Spleen (tissue), 7 donors: ENCODE results near the gene SHOC2.
"Not testable (repeated sequence)": the region's sequence is repeated elsewhere in the genome, so short reads cannot be mapped to it uniquely, and the experiment has no call there.

Experiments used
- CTCF ChIP-seq, 11 experiments: fragments of 200-600 bp in 7 of 11; fragments of 450-650 bp in 4 of 11; sonication (generic) in 4 of 11; IDR thresholded peaks in 8 of 11; conservative IDR thresholded peaks in 3 of 11; 1 replicate in 7 of 11; 2 replicates in 4 of 11; pipeline versions ENCODE4 v1.4.0 to v1.8.0; 2016 to 2021; ENCODE audit warnings: antibody characterized with exemption in 11 of 11, inconsistent platforms in 4 of 11, mild to moderate bottlenecking in 1 of 11
- POLR2AphosphoS5 ChIP-seq, 3 donors: sonication (generic); formaldehyde crosslinking; IDR thresholded peaks; one replicate each; pipeline ENCODE4 v1.5.1; 2017; ENCODE audit warnings: antibody characterized with exemption in 3 of 3
- donor health status: DM: no; HTN: no; CAD: no; lungs with moderate emphysema.
- donor health status: DM: no; HTN: no; CAD: no.
- donor health status: DM: no; HTN: no; CAD: no.

GRCh38 chr10:110915600-110915999, 3.8 kb upstream of the SHOC2 start:
- not testable (repeated sequence) for TF ChIP-seq CTCF (IDR thresholded peaks at IDR 0.05 in 8 of 11, conservative IDR thresholded peaks at IDR 0.05 in 3 of 11); POLR2AphosphoS5 (IDR thresholded peaks at IDR 0.05)
